22Rv1 (cell line): ENCODE data around the gene TSACC.
"Not testable (repeated sequence)": the region's sequence is repeated elsewhere in the genome, so short reads cannot be mapped to it uniquely, and the experiment has no call there.

Source experiments
- H3K27ac ChIP-seq: fragments of 450-650 bp; 2 replicates; pipeline ENCODE4 v1.5.1; 2017
- ZFX ChIP-seq: fragments of 450-650 bp; IDR thresholded peaks from 2 replicates; pipeline ENCODE4 v1.6.1; 2017; ENCODE audit warnings: antibody characterized with exemption, borderline replicate concordance
- TF ChIP-seq, protein P1 (sequence below): fragments of 450-650 bp; IDR thresholded peaks from 2 replicates; pipeline ENCODE4 v1.5.1; 2017; ENCODE audit warnings: mild to moderate bottlenecking

Gene TSACC

DNA sequence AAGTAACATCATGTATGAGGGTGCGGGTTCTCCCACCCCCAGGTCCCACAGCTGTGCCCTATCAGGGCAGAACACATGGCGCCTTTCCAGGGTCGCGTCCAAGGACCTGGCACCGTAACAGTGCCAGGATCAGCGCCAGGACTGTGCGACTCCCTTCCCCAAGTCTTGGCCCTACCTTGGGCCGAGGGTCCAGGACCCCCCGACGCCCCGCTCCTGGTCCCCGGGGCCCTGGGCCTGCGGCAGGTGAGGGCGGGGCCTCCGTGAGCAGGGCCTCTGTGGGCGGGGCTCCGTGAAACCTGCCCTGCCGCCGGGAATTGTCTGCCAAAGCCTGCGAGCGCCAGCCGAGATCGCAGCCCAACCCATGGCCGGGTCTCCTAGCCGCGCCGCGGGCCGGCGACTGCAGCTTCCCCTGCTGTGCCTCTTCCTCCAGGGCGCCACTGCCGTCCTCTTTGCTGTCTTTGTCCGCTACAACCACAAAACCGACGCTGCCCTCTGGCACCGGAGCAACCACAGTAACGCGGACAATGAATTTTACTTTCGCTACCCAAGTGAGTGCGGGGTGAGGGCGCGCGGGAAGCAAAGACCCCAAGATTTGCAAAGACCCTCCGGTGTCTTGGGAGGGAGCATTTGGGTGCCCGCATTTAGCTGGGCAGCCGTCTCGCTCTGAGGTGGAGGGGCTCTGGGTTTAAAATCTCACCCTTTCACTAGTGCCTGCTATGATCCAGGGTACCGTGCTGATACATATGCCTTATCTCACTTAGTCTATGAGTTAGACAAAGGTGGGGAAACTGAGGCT is 30.8 kb downstream of the TSACC start, which contains the start of gene RHBG:
Gene RHBG, plus strand, starts transcription at position 323 of the 796 bp plus-strand sequence. Its CDS starts 39 bp downstream, at position 362.
- TF ChIP-seq, protein P1, sequence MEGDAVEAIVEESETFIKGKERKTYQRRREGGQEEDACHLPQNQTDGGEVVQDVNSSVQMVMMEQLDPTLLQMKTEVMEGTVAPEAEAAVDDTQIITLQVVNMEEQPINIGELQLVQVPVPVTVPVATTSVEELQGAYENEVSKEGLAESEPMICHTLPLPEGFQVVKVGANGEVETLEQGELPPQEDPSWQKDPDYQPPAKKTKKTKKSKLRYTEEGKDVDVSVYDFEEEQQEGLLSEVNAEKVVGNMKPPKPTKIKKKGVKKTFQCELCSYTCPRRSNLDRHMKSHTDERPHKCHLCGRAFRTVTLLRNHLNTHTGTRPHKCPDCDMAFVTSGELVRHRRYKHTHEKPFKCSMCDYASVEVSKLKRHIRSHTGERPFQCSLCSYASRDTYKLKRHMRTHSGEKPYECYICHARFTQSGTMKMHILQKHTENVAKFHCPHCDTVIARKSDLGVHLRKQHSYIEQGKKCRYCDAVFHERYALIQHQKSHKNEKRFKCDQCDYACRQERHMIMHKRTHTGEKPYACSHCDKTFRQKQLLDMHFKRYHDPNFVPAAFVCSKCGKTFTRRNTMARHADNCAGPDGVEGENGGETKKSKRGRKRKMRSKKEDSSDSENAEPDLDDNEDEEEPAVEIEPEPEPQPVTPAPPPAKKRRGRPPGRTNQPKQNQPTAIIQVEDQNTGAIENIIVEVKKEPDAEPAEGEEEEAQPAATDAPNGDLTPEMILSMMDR: no peak
- H3K27ac ChIP-seq: peak within 1 kb of the TSS; percentile 40; the same call in 1 of the 2 replicates

DNA sequence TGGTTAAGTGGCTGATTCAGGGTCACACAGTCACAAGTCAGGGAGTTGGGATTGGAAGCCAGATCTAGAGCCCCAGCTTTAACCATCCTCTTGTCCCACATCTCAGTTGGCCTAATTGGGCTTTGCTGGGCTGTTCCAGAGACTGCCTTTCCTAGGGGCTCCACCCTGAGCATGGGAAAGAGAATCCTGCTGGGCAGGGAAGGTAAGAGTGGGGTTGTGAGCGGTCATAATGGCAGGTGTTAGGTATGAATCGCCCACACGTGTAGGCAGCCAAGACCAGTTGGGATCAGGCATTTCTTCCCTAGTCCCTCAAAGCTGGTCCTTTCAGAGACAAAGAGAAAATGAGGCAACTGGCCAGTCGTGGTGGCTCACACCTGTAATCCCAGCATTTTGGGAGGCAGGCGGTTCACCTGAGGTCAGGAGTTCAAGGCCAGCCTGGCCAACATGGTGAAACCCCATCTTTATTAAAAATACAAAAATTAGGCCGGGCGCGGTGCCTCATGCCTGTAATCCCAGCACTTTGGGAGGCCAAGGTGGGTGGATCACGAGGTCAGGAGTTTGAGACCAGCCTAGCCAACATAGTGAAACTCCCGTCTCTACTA is 31.5 kb downstream of the TSACC start:
- H3K27ac ChIP-seq: not testable (repeated sequence)

DNA sequence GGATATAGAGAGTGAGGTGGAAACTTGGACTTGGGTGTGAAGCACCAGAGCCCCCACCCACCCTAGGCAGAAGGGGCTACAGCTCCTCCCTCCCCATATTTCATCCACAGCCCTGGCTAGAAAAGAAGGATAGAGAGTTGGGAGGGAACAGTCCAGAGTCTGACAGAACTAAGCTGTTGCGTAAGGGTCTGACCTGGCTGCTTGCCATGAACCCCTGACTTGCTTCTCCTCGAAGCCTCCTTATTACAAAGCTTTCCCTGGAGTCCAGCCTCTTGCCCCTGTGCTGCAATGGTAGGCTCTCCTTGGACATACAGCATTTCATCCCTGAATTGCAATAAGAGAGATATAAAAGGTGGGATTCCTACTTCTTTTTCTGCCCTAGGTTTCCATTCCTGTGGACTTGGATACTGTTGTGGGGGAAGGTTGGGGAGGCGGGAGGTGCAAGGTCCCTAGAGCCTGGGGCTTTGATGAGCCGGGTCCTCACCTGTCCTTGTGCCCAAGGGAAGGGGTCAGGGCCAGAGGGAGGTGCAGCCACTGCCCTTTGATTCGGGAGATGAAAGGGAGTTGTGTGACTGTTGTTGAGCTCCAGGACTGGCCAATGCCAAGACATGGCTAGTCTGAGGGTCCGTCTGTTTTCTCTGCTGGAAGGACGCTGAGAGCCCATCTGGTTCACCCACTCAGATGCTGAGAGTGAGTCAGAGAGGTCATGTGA is 33.4 kb downstream of the TSACC start:
- TF ChIP-seq, protein P1: no peak
- TF ChIP-seq ZFX: no peak

GRCh38 chr1:156372265-156372586 is 33.9 kb downstream of the TSACC start:
- no peak overlapping the region for H3K27ac ChIP-seq
- TF ChIP-seq, protein P1: no peak
- TF ChIP-seq ZFX: no peak

More for the DNA sequence above, 33.4 kb downstream of the TSACC start:
- H3K27ac ChIP-seq: no peak overlapping the region

DNA sequence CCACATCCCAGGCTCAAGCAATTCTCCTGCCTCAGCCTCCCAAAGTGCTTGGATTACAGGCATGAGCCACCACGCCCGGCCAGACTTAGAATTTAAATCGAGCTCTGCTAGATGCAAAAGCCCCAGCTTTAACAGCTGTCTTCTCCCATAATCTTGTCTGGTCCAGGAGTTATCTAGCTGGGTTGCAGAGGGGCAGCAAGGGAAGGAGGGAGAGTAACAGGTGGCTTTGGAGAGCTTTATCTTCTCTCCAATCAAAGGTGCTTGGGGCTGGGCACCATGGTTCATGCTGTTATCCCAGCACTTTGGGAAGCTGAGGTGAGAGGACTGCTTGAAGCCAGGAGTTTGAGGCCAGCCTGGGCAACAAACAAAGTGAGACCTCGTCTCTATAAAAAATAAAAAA is 34.5 kb downstream of the TSACC start:
- TF ChIP-seq, protein P1: no peak
- no peak for TF ChIP-seq ZFX
- H3K27ac ChIP-seq: no peak overlapping the region

DNA sequence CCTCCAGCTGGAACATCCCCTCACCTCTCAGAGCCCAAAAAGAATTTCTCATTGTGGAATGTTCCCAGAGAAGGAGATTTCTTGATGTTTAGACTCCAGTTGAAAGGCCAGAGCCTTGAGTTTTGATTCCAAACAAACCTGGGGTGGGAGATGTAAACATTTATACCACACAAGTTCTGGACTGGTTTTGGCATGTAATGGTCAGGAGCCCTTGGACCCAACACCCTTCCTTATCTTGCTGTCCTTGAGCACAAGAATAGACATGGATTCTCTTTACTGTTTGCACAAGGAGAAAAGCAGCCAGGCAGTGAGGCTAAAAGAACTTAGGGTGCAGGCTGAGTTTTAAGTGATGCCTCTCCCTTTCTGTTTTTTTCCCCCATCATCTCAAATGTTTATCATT is 35.2 kb downstream of the TSACC start:
- no peak overlapping the region for H3K27ac ChIP-seq
- TF ChIP-seq ZFX: no peak
- TF ChIP-seq, protein P1: no peak

DNA sequence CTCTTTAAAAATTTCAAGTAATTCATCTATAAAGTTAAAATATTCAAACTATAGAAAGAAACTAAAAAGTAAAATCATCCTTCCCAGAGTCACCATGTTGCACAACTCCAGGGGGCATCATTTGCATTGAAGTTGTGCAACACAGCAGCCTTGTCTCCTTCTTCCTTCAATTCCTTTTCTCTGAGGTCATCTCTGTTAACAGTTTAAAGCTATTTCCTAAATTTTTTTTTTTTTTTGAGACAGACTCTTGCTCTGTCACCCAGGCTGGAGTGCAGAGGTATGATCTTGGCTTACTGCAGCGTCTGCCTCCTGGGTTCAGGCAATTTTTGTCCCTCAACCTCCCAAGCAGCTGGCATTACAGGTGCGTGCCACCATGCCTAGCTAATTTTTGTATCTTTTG is 37.8 kb downstream of the TSACC start:
- H3K27ac ChIP-seq: no peak overlapping the region
- no peak for TF ChIP-seq ZFX
- TF ChIP-seq, protein P1: no peak
